ENCODE data around the gene ARAP3. TPM values are rescaled to one million over a fixed set of nuclear protein-coding genes. Genes with fewer than 3 reads are reported as not detected.

ARAP3 gene
- total RNA-seq, 1 donor from 2014 or later = 5.2 TPM

DNA sequence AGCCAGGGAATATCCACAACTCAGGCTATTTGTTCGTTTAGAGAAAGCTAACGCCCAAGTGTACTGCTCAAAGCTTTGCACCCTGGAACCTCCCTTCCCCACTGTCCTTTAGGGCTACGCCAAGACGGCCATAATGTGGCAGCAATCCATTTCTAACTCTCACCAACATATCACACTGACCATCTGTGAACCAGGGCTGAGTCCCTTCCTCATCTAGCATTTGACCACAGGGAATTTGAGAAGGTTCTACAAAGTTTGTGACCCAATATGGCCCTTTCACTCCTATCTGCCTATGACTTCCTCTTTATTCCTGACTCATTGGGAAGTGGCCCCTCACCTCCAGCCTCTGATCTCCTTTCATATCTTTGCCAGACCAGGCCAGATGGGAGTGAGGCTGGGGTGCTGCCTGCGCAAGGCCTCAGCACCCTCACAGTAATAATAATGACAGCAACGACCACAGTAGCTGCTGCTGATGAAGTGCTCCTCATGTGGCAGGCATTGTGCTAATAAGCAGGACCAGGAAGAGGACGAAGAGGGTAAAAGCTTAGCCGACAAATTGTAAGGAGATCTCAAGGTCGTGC lies 9.3 kb upstream of the ARAP3 start:
- Histone ChIP-seq H3K9ac (ENCODE audit: low read depth in 1 of 3, low read length in 3 of 3) (no peak overlapping the region), H3K27me3 (ENCODE audit: control insufficient read depth in 3 of 3, insufficient read depth in 3 of 3, low read length in 3 of 3) (peaks cover 4 to 13% (median 12%) of the 10 kb centered on the region in 3 donors), H3K4me1 (ENCODE audit: control insufficient read depth in 3 of 3, insufficient read depth in 3 of 3, low read length in 3 of 3) (peaks cover 5 to 11% (median 5%) of the 10 kb centered on the region in 3 donors), H3K4me3 (ENCODE audit: low read length in 3 of 3) (no peak overlapping the region), H3K9me3 (ENCODE audit: control insufficient read depth in 3 of 3, low read length in 3 of 3) (no peaks in the 10 kb centered on the region), H3K36me3 (ENCODE audit: control insufficient read depth in 3 of 3, insufficient read depth in 3 of 3, low read length in 3 of 3) (no peaks in the 10 kb centered on the region), H3K27ac (ENCODE audit: low read depth, low read length) (no peak overlapping the region)

DNA sequence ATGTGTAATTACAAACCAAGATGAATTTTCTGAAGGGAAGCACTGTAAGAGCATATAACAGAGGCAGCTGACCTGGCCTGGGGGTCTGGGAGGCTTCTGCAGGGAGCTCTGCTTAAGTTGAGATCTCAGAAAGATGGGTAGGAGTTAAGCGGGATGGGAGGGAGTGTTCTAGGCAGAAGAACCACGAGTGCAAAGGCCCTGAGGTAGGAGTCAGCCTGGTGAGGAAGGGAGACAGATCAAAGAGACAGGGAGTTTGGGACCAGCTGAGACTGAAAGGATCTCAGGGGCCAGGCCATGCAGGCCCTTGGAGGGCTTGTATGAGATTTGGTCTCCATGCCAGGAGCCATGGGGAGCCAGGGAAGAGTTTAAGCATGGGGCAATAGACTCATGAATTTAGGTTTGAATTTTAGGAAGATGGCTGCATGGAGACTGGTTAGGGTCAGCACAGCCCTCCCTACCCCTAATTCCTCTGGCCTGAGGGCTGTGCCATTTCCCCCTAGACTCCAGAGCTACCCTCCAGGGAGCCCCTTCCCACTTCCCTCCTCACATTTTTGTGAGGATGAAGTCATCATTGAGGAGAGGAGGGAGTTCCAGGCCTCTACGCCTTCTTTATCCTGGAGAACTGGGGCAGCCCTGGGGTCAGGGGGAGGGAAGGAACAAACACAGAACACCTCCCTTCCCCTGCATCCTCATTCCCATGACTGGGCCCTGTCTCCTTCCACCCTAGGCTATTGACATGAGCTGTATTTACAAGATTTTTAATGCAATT lies 4.8 kb upstream of the ARAP3 start:
- H3K27me3 ChIP-seq (ENCODE audit: control insufficient read depth in 3 of 3, insufficient read depth in 3 of 3, low read length in 3 of 3) = peaks cover 0 to 17% (median 14%) of the 10 kb centered on the region in 3 donors
- no peak overlapping the region for H3K4me3 ChIP-seq (ENCODE audit: low read length in 3 of 3)
- peaks cover 5 to 8% (median 7%) of the 10 kb centered on the region in 3 donors for H3K4me1 ChIP-seq (ENCODE audit: control insufficient read depth in 3 of 3, insufficient read depth in 3 of 3, low read length in 3 of 3)
- no peaks in the 10 kb centered on the region for H3K9me3 ChIP-seq (ENCODE audit: control insufficient read depth in 3 of 3, low read length in 3 of 3)
- no peak overlapping the region for H3K27ac ChIP-seq (ENCODE audit: low read depth, low read length)
- H3K36me3 ChIP-seq (ENCODE audit: control insufficient read depth in 3 of 3, insufficient read depth in 3 of 3, low read length in 3 of 3) = no peaks in the 10 kb centered on the region
- no peak overlapping the region for H3K9ac ChIP-seq (ENCODE audit: low read depth in 1 of 3, low read length in 3 of 3)

DNA sequence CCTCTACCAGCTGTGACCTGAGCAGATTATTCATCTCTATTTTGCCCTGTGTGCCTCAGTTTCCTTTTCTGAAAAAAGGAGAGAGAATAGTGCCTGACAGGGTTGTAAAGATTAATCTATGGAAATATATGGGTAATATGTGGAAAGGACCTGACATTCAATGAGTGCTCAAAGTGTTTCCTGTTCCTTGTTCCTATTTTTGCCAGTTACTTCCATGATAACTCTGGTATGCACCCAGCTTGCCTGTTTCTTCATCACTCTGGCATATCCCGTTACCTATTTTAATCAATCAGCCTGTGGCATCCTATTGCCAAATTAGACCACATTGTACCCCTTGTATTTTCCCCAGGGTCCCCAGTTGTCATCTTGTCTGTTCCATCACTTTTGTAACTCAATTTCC lies 3.6 kb upstream of the ARAP3 start:
- no peaks in the 10 kb centered on the region for H3K36me3 ChIP-seq (ENCODE audit: control insufficient read depth in 3 of 3, insufficient read depth in 3 of 3, low read length in 3 of 3)
- H3K9me3 ChIP-seq (ENCODE audit: control insufficient read depth in 3 of 3, low read length in 3 of 3) = no peaks in the 10 kb centered on the region
- H3K9ac ChIP-seq (ENCODE audit: low read depth in 1 of 3, low read length in 3 of 3) = no peak overlapping the region
- no peak overlapping the region for H3K27ac ChIP-seq (ENCODE audit: low read depth, low read length)
- H3K4me1 ChIP-seq (ENCODE audit: control insufficient read depth in 3 of 3, insufficient read depth in 3 of 3, low read length in 3 of 3) = peaks cover 7 to 13% (median 8%) of the 10 kb centered on the region in 3 donors
- H3K4me3 ChIP-seq (ENCODE audit: low read length in 3 of 3) = no peak overlapping the region
- H3K27me3 ChIP-seq (ENCODE audit: control insufficient read depth in 3 of 3, insufficient read depth in 3 of 3, low read length in 3 of 3) = peaks cover 0 to 19% (median 13%) of the 10 kb centered on the region in 3 donors

DNA sequence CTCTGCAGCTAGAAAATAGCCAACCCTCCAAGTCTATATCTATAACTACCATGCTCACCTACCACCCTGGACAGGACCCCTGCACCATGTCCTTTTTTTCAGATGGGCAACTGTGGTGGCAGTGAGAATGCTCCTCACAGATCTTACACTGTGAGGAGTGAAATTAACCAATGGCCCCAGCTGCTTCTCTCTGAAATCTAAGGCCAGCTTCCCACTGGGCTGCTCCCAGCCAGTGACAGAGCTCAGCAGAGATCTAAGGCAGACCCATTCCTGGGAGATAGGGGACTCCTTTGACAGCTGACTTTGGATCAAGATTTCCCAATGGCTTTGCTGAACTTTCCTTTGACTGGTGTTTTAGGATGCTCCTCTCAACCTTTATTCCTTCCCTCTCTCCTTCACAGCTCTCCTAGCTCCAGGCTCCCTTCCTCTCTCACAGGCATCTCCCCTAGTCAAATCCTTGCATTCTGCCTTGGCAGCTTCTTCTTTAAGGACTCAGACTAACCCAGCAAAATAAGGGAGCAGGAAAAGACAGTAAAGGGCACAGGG lies 1.6 kb upstream of the ARAP3 start:
- H3K4me3 ChIP-seq (ENCODE audit: low read length in 3 of 3) = no peak overlapping the region
- H3K9ac ChIP-seq (ENCODE audit: low read depth in 1 of 3, low read length in 3 of 3) = no peak overlapping the region
- H3K4me1 ChIP-seq (ENCODE audit: control insufficient read depth in 3 of 3, insufficient read depth in 3 of 3, low read length in 3 of 3) = peaks cover 7 to 15% (median 8%) of the 10 kb centered on the region in 3 donors
- H3K27ac ChIP-seq (ENCODE audit: low read depth, low read length) = no peak overlapping the region
- H3K9me3 ChIP-seq (ENCODE audit: control insufficient read depth in 3 of 3, low read length in 3 of 3) = no peaks in the 10 kb centered on the region
- no peaks in the 10 kb centered on the region for H3K36me3 ChIP-seq (ENCODE audit: control insufficient read depth in 3 of 3, insufficient read depth in 3 of 3, low read length in 3 of 3)
- H3K27me3 ChIP-seq (ENCODE audit: control insufficient read depth in 3 of 3, insufficient read depth in 3 of 3, low read length in 3 of 3) = peaks cover 0 to 12% (median 10%) of the 10 kb centered on the region in 3 donors

DNA sequence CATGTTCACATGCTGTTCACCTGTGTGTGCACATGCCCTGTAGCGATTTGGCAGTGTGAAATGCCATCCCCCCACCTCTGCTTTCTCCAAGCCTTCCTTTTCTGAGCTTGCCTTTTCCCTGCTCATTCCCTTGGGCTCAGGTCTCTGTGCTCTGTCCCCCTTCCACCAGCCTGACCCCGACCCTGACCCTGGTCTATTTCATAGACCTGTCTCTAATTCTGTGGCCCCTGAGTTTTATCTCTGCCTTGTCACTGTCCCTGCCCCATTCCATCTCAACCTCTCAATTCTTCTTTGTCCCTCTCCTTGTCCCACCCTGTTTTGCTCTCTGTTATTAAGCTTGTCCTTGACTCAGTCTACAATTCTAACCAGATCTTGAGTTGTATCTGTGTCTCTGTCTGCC lies 735 bp downstream of the ARAP3 start:
- peak overlapping the region; percentile 1 to 60 (median 54) for H3K9ac ChIP-seq (ENCODE audit: low read depth in 1 of 3, low read length in 3 of 3)
- peaks cover 0 to 12% (median 10%) of the 10 kb centered on the region in 3 donors for H3K27me3 ChIP-seq (ENCODE audit: control insufficient read depth in 3 of 3, insufficient read depth in 3 of 3, low read length in 3 of 3)
- peak overlapping the region; percentile 52 for H3K27ac ChIP-seq (ENCODE audit: low read depth, low read length)
- no peaks in the 10 kb centered on the region for H3K9me3 ChIP-seq (ENCODE audit: control insufficient read depth in 3 of 3, low read length in 3 of 3)
- peak overlapping the region; percentile 7 to 45 (median 32) for H3K4me3 ChIP-seq (ENCODE audit: low read length in 3 of 3)
- H3K4me1 ChIP-seq (ENCODE audit: control insufficient read depth in 3 of 3, insufficient read depth in 3 of 3, low read length in 3 of 3) = peaks cover 7 to 15% (median 8%) of the 10 kb centered on the region in 3 donors
- H3K36me3 ChIP-seq (ENCODE audit: control insufficient read depth in 3 of 3, insufficient read depth in 3 of 3, low read length in 3 of 3) = peaks cover 0 to 3% (median 2%) of the 10 kb centered on the region in 3 donors

DNA sequence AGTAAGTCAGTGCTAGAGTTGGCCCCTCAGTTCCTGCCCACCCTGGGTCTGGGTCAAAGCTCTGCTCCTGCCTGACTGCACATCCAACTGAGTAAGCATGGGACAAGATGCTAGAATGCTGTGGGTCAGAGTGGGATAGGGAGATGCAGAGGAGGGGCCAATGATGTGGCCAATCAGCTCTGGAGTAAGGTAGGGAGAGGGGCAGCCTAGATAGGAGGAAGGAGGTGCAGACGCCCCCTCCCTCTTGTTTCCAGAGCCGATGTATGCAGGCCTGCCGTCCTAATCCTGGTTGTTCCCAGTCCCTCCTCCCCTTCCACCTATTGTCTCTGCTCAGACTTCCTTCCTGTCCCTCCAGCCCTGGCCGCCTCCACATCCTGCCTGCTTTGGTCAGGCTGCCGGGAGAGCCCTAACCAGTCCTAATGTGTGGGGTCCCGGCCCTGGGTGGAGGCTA lies 1.3 kb downstream of the ARAP3 start:
- peaks cover 0 to 12% (median 10%) of the 10 kb centered on the region in 3 donors for H3K27me3 ChIP-seq (ENCODE audit: control insufficient read depth in 3 of 3, insufficient read depth in 3 of 3, low read length in 3 of 3)
- H3K9me3 ChIP-seq (ENCODE audit: control insufficient read depth in 3 of 3, low read length in 3 of 3) = no peaks in the 10 kb centered on the region
- H3K27ac ChIP-seq (ENCODE audit: low read depth, low read length) = no peak overlapping the region
- H3K4me3 ChIP-seq (ENCODE audit: low read length in 3 of 3) = peak overlapping the region; percentile 32 to 45 (median 41)
- peaks cover 0 to 3% (median 2%) of the 10 kb centered on the region in 3 donors for H3K36me3 ChIP-seq (ENCODE audit: control insufficient read depth in 3 of 3, insufficient read depth in 3 of 3, low read length in 3 of 3)
- H3K9ac ChIP-seq (ENCODE audit: low read depth in 1 of 3, low read length in 3 of 3) = no peak overlapping the region
- peaks cover 7 to 15% (median 8%) of the 10 kb centered on the region in 3 donors for H3K4me1 ChIP-seq (ENCODE audit: control insufficient read depth in 3 of 3, insufficient read depth in 3 of 3, low read length in 3 of 3)

DNA sequence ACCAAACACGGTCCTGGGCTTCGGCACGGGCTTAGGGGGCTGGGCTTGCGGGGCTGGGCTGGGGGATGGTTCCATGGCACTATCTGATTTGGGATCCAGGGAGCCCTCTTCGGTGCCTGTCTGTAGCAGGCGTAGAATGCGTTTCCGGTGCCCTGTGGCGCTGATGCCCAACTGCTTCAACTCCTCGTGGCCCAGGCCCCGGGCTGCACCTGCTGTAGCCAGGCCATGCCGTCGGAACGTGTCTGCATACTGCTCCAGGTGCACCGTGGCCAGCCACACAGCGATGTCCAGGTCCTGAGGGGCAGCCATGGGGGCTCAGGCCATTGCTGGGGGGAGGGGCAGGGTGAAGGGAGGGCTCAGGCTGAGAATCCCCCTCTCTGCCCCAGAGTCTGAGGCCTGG lies 1.9 kb downstream of the ARAP3 start:
- H3K9ac ChIP-seq (ENCODE audit: low read depth in 1 of 3, low read length in 3 of 3) = no peak overlapping the region
- no peak overlapping the region for H3K27ac ChIP-seq (ENCODE audit: low read depth, low read length)
- no peaks in the 10 kb centered on the region for H3K9me3 ChIP-seq (ENCODE audit: control insufficient read depth in 3 of 3, low read length in 3 of 3)
- peaks cover 0 to 12% (median 10%) of the 10 kb centered on the region in 3 donors for H3K27me3 ChIP-seq (ENCODE audit: control insufficient read depth in 3 of 3, insufficient read depth in 3 of 3, low read length in 3 of 3)
- peak overlapping the region in 1 of 3 donors; percentile 41 for H3K4me3 ChIP-seq (ENCODE audit: low read length in 3 of 3)
- peaks cover 0 to 3% (median 2%) of the 10 kb centered on the region in 3 donors for H3K36me3 ChIP-seq (ENCODE audit: control insufficient read depth in 3 of 3, insufficient read depth in 3 of 3, low read length in 3 of 3)
- peaks cover 7 to 15% (median 8%) of the 10 kb centered on the region in 3 donors for H3K4me1 ChIP-seq (ENCODE audit: control insufficient read depth in 3 of 3, insufficient read depth in 3 of 3, low read length in 3 of 3)

DNA sequence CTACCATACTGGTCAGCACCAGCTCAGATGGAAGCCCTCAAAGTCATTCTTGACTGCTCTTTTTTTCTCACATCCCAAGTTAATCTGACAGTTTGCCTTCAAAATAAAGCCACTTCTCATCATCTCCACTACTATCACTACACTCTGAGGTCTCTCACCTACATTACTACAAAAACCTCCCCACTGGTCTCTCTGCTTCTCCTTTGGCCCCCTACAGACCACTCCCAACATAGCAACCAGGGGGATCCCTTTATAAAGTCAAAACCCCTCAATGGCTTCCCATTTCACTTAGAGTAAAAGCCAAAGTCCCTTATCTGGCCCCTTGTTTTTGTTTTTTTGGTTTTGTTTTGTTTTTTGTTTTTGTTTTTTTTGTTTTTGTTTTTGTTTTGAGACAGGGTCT lies 4.6 kb downstream of the ARAP3 start:
- H3K4me1 ChIP-seq (ENCODE audit: control insufficient read depth in 3 of 3, insufficient read depth in 3 of 3, low read length in 3 of 3) = peaks cover 4 to 12% (median 4%) of the 10 kb centered on the region in 3 donors
- H3K27me3 ChIP-seq (ENCODE audit: control insufficient read depth in 3 of 3, insufficient read depth in 3 of 3, low read length in 3 of 3) = peaks cover 0 to 11% (median 8%) of the 10 kb centered on the region in 3 donors
- H3K9ac ChIP-seq (ENCODE audit: low read depth in 1 of 3, low read length in 3 of 3) = no peak overlapping the region
- H3K4me3 ChIP-seq (ENCODE audit: low read length in 3 of 3) = no peak overlapping the region
- no peaks in the 10 kb centered on the region for H3K9me3 ChIP-seq (ENCODE audit: control insufficient read depth in 3 of 3, low read length in 3 of 3)
- H3K27ac ChIP-seq (ENCODE audit: low read depth, low read length) = no peak overlapping the region
- H3K36me3 ChIP-seq (ENCODE audit: control insufficient read depth in 3 of 3, insufficient read depth in 3 of 3, low read length in 3 of 3) = peaks cover 0 to 3% (median 2%) of the 10 kb centered on the region in 3 donors

DNA sequence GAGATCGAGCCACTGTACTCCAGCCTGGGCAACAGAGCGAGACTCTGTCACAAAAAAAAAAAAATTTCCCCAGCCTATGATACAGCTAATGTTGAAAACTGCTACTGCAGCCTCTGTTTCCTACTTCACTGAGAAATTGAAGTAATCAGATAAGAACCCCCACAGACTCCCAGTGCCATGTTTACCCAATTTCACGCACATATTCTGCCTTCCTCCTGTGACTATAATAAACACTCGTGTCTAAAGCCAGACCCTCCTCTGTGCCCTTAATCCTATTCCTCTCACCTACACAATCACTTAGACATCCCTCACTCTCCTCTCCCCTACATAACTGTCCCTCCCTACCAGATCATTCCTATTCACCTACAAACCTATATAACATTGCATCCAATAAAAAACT lies 6.4 kb downstream of the ARAP3 start:
- Histone ChIP-seq H3K4me1 (ENCODE audit: control insufficient read depth in 3 of 3, insufficient read depth in 3 of 3, low read length in 3 of 3) (peaks cover 0 to 3% (median 2%) of the 10 kb centered on the region in 3 donors), H3K27me3 (ENCODE audit: control insufficient read depth in 3 of 3, insufficient read depth in 3 of 3, low read length in 3 of 3) (peaks cover 0 to 8% (median 0%) of the 10 kb centered on the region in 3 donors), H3K4me3 (ENCODE audit: low read length in 3 of 3) (no peak overlapping the region), H3K9ac (ENCODE audit: low read depth in 1 of 3, low read length in 3 of 3) (no peak overlapping the region), H3K36me3 (ENCODE audit: control insufficient read depth in 3 of 3, insufficient read depth in 3 of 3, low read length in 3 of 3) (peaks cover 0 to 3% (median 2%) of the 10 kb centered on the region in 3 donors), H3K9me3 (ENCODE audit: control insufficient read depth in 3 of 3, low read length in 3 of 3) (no peaks in the 10 kb centered on the region), H3K27ac (ENCODE audit: low read depth, low read length) (no peak overlapping the region)

All from skeletal muscle tissue (tissue), 4 donors.